Measurements from ENCODE around the gene CELF2.
"Not testable (repeated sequence)": the region's sequence is repeated elsewhere in the genome, so short reads cannot be mapped to it uniquely, and the experiment has no call there.

The CELF2 gene

GRCh38 chr10:11347580-11347979, 329.9 kb downstream of the CELF2 start:
- FAIRE-seq = not testable (repeated sequence)

GRCh38 chr10:11351801-11352200, 334.1 kb downstream of the CELF2 start:
- DNase-seq (ENCODE audit: extremely low spot score, insufficient read length, low read depth) (no peak), FAIRE-seq (no peak)

More at GRCh38 chr10:11347580-11347979, 329.9 kb downstream of the CELF2 start:
- DNase-seq (ENCODE audit: extremely low spot score, insufficient read length, low read depth) = not testable (repeated sequence)

GRCh38 chr10:11353006-11353896, 335.6 kb downstream of the CELF2 start:
- FAIRE-seq = no peak
- DNase-seq (ENCODE audit: extremely low spot score, insufficient read length, low read depth) = no peak

GRCh38 chr10:11354823-11355222, 337.2 kb downstream of the CELF2 start:
- FAIRE-seq = no peak
- no peak for DNase-seq (ENCODE audit: extremely low spot score, insufficient read length, low read depth)

GRCh38 chr10:11355592-11355991, 337.9 kb downstream of the CELF2 start:
- no peak for FAIRE-seq
- DNase-seq (ENCODE audit: extremely low spot score, insufficient read length, low read depth) = no peak

GRCh38 chr10:11357439-11357838, 339.8 kb downstream of the CELF2 start:
- FAIRE-seq (no peak), DNase-seq (ENCODE audit: extremely low spot score, insufficient read length, low read depth) (no peak)

- DNase-seq (ENCODE audit: extremely low spot score, insufficient read length, low read depth) (no peak), FAIRE-seq (no peak)
Observed at GRCh38 chr10:11358011-11358410, 340.3 kb downstream of the CELF2 start.

GRCh38 chr10:11358923-11359575, 341.4 kb downstream of the CELF2 start:
- FAIRE-seq (no peak), DNase-seq (ENCODE audit: extremely low spot score, insufficient read length, low read depth) (no peak)

- DNase-seq (ENCODE audit: extremely low spot score, insufficient read length, low read depth) = no peak
- no peak for FAIRE-seq
Observed at GRCh38 chr10:11359869-11360268, 342.2 kb downstream of the CELF2 start.

GRCh38 chr10:11363497-11363896, 345.8 kb downstream of the CELF2 start:
- FAIRE-seq = no peak
- DNase-seq (ENCODE audit: extremely low spot score, insufficient read length, low read depth) = no peak

- DNase-seq (ENCODE audit: extremely low spot score, insufficient read length, low read depth) (no peak), FAIRE-seq (no peak)
Observed at GRCh38 chr10:11364241-11364640, 346.6 kb downstream of the CELF2 start.

GRCh38 chr10:11366889-11367288, 349.2 kb downstream of the CELF2 start:
- FAIRE-seq; DNase-seq (ENCODE audit: extremely low spot score, insufficient read length, low read depth): not testable (repeated sequence)

- FAIRE-seq = no peak
Observed at GRCh38 chr10:11367505-11367904, 349.8 kb downstream of the CELF2 start.

GRCh38 chr10:11373717-11374171, 356.1 kb downstream of the CELF2 start:
- no peak for DNase-seq (ENCODE audit: extremely low spot score, insufficient read length, low read depth)
- FAIRE-seq = no peak

More at GRCh38 chr10:11367505-11367904, 349.8 kb downstream of the CELF2 start:
- DNase-seq (ENCODE audit: extremely low spot score, insufficient read length, low read depth) = no peak

- DNase-seq (ENCODE audit: extremely low spot score, insufficient read length, low read depth) (no peak), FAIRE-seq (no peak)
Observed at GRCh38 chr10:11377267-11377666, 359.6 kb downstream of the CELF2 start.

GRCh38 chr10:11378835-11379234, 361.2 kb downstream of the CELF2 start:
- FAIRE-seq = no peak

GRCh38 chr10:11379771-11380170, 362.1 kb downstream of the CELF2 start:
- DNase-seq (ENCODE audit: extremely low spot score, insufficient read length, low read depth) (no peak), FAIRE-seq (no peak)

More at GRCh38 chr10:11378835-11379234, 361.2 kb downstream of the CELF2 start:
- DNase-seq (ENCODE audit: extremely low spot score, insufficient read length, low read depth) = no peak

GRCh38 chr10:11381023-11381422, 363.4 kb downstream of the CELF2 start:
- no peak for FAIRE-seq
- DNase-seq (ENCODE audit: extremely low spot score, insufficient read length, low read depth) = no peak

- DNase-seq (ENCODE audit: extremely low spot score, insufficient read length, low read depth) (no peak), FAIRE-seq (no peak)
Observed at GRCh38 chr10:11381511-11381910, 363.8 kb downstream of the CELF2 start.

- FAIRE-seq = no peak
- DNase-seq (ENCODE audit: extremely low spot score, insufficient read length, low read depth) = no peak
Observed at GRCh38 chr10:11382187-11382586, 364.5 kb downstream of the CELF2 start.

- FAIRE-seq (no peak), DNase-seq (ENCODE audit: extremely low spot score, insufficient read length, low read depth) (no peak)
Observed at GRCh38 chr10:11386044-11386443, 368.4 kb downstream of the CELF2 start.

All from GM18507 (cell line).